SJCRH30 (cell line): ENCODE measurements around the gene KLK10. TPM values are rescaled to one million over a fixed set of nuclear protein-coding genes. Genes with fewer than 3 reads are reported as not detected.

ENCODE experiments used
- DNase-seq, 2 experiments: peaks; one replicate each; pipeline ENCODE4 v3.0.0-alpha.2; 2015 to 2020
- H3K27ac ChIP-seq: fragments of 250-450 bp; sonication (Bioruptor Pico); 2 replicates; pipeline ENCODE4 v1.5.1; 2020; ENCODE audit warnings: mild to moderate bottlenecking, moderate library complexity
- H3K27me3 ChIP-seq: fragments of 250-450 bp; sonication (Bioruptor Pico); 2 replicates; pipeline ENCODE4 v1.5.1; 2020; ENCODE audit warnings: mild to moderate bottlenecking, moderate library complexity
- H3K36me3 ChIP-seq: fragments of 250-450 bp; sonication (Bioruptor Pico); 2 replicates; pipeline ENCODE4 v1.5.1; 2020; ENCODE audit warnings: mild to moderate bottlenecking, moderate library complexity
- H3K4me1 ChIP-seq: fragments of 250-450 bp; sonication (Bioruptor Pico); 2 replicates; pipeline ENCODE4 v1.5.1; 2020; ENCODE audit warnings: mild to moderate bottlenecking, moderate library complexity
- H3K4me3 ChIP-seq: fragments of 250-450 bp; sonication (Bioruptor Pico); 2 replicates; pipeline ENCODE4 v1.5.1; 2020; ENCODE audit warnings: mild to moderate bottlenecking, moderate library complexity
- H3K9me3 ChIP-seq: fragments of 250-450 bp; sonication (Bioruptor Pico); replicated peaks from 2 replicates; pipeline ENCODE4 v1.5.1; 2020; ENCODE audit warnings: mild to moderate bottlenecking, moderate library complexity
- total RNA-seq: library from RNA; depleted of rRNA; stranded (reverse); fragments of >200 nt; shearing (Covaris generic); gene quantifications from 2 replicates; pipeline ENCODE4 v1.2.3, GENCODE V29; 2014; rRNA removed

KLK10 gene, protein sequence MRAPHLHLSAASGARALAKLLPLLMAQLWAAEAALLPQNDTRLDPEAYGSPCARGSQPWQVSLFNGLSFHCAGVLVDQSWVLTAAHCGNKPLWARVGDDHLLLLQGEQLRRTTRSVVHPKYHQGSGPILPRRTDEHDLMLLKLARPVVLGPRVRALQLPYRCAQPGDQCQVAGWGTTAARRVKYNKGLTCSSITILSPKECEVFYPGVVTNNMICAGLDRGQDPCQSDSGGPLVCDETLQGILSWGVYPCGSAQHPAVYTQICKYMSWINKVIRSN
- not detected in 2 replicates for total RNA-seq

DNA sequence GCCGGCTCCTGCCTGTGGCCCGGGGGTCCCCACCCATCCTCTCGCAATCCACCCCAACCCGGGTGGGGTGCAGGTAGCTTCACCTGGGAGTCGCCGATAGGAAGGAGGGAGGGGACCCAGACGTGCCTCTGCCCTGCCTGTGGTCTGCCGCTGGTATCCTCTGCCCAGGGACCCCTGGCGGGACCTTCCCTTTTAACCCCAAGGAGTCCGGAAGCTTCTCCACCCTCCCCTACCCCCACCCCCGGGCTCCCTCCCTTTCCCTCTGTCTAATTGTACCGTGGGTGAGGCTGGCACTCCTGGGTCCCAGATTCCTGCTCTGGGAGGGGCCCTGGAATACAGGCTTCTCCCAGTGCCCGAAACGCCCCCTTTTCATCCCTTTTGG, at the start of gene KLK10:
TSS of gene KLK10 (minus strand) at position 166 of the 382 bp plus-strand sequence. CDS start 579 bp downstream, outside the sequence.
- no peaks in the 10 kb centered on the region for H3K36me3 ChIP-seq
- H3K27me3 ChIP-seq = no peaks in the 10 kb centered on the region
- no peaks in the 10 kb centered on the region for H3K4me1 ChIP-seq
- no peak within 1 kb of the TSS for H3K4me3 ChIP-seq
- no peak within 1 kb of the TSS for H3K27ac ChIP-seq
- H3K9me3 ChIP-seq = no peaks in the 10 kb centered on the region
- no peak for DNase-seq

- Histone ChIP-seq H3K27me3 (no peaks in the 10 kb centered on the region; the same call in 1 of the 2 replicates), H3K4me3 (no peak overlapping the region), H3K27ac (no peak overlapping the region), H3K9me3 (no peaks in the 10 kb centered on the region), H3K36me3 (no peaks in the 10 kb centered on the region), H3K4me1 (no peaks in the 10 kb centered on the region)
- DNase-seq = no peak
These were observed 47.1 kb upstream of the KLK10 start for GRCh38 chr19:51066393-51067186.

GRCh38 chr19:51065221-51065960, 45.9 kb upstream of the KLK10 start:
- Histone ChIP-seq H3K27me3 (no peaks in the 10 kb centered on the region; the same call in 1 of the 2 replicates), H3K4me3 (no peak overlapping the region), H3K27ac (no peak overlapping the region), H3K9me3 (no peaks in the 10 kb centered on the region), H3K4me1 (no peaks in the 10 kb centered on the region), H3K36me3 (no peaks in the 10 kb centered on the region)
- no peak for DNase-seq

GRCh38 chr19:51064534-51065220, 45.2 kb upstream of the KLK10 start, which contains the start of gene KLK13:
TSS of gene KLK13 (minus strand) at chr19:51065092. CDS start at chr19:51065067, 25 bp downstream.
- no peaks in the 10 kb centered on the region for H3K9me3 ChIP-seq
- no peak within 1 kb of the TSS for H3K4me3 ChIP-seq

GRCh38 chr19:51063664-51064063, 44.2 kb upstream of the KLK10 start:
- Histone ChIP-seq H3K27me3 (no peaks in the 10 kb centered on the region; the same call in 1 of the 2 replicates), H3K27ac (no peak overlapping the region), H3K36me3 (no peaks in the 10 kb centered on the region), H3K4me3 (no peak overlapping the region), H3K9me3 (no peaks in the 10 kb centered on the region), H3K4me1 (no peaks in the 10 kb centered on the region)
- no peak for DNase-seq

More at GRCh38 chr19:51064534-51065220, 45.2 kb upstream of the KLK10 start, which contains the start of gene KLK13:
- H3K27ac ChIP-seq = no peak within 1 kb of the TSS
- H3K27me3 ChIP-seq = no peaks in the 10 kb centered on the region; the same call in 1 of the 2 replicates
- H3K4me1 ChIP-seq = no peaks in the 10 kb centered on the region
- no peak for DNase-seq
- no peaks in the 10 kb centered on the region for H3K36me3 ChIP-seq

DNA sequence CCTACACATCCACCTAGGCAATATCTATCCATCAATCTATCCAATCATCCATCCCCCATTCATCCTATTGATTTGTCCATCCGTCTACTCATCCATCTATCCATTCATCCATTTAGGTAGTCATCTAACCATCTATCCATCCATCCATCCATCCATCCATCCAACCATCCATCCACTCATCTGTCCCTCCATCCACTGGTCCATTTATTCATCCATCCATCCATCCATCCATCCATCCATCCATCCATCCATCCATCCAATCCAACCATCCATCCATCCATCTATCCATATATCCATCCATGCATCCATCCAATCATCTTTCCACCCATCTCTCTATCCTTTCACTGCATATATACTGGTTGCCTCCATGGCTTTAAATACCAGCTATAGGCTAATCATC, 41.5 kb upstream of the KLK10 start:
- H3K4me1 ChIP-seq = no peaks in the 10 kb centered on the region
- H3K36me3 ChIP-seq = no peaks in the 10 kb centered on the region
- no peaks in the 10 kb centered on the region for H3K9me3 ChIP-seq
- H3K27ac ChIP-seq = no peak overlapping the region
- no peak for DNase-seq
- no peak overlapping the region for H3K4me3 ChIP-seq
- H3K27me3 ChIP-seq = no peaks in the 10 kb centered on the region

DNA sequence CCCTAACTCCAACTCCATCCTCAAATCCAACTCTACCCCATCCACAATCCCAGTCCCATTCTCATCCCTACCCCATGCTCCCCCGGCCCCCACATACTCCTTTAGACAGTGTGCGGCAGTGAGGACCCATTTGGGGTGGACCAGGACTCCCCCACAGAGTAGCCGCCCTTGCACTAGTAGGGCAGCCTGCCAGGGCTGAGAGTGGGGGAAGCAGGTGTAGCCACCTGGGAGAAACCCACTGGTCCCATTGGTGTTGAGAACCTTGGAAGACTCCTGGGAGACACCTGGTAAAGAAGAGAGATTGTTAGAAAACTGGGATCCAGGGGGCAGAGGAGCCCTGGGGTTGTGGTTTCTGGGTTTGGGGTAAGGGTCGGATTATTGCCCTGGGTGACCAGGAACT, 40.8 kb upstream of the KLK10 start:
- H3K9me3 ChIP-seq = no peaks in the 10 kb centered on the region
- H3K36me3 ChIP-seq = no peaks in the 10 kb centered on the region
- H3K27ac ChIP-seq = no peak overlapping the region
- H3K27me3 ChIP-seq = no peaks in the 10 kb centered on the region
- H3K4me3 ChIP-seq = no peak overlapping the region
- DNase-seq = no peak
- no peaks in the 10 kb centered on the region for H3K4me1 ChIP-seq

- H3K36me3 ChIP-seq = no peaks in the 10 kb centered on the region
- no peaks in the 10 kb centered on the region for H3K9me3 ChIP-seq
- DNase-seq = peak in 1 of 2 experiments; percentile 6
- H3K4me3 ChIP-seq = no peak overlapping the region
- no peaks in the 10 kb centered on the region for H3K27me3 ChIP-seq
- no peaks in the 10 kb centered on the region for H3K4me1 ChIP-seq
- no peak overlapping the region for H3K27ac ChIP-seq
These were observed 40.2 kb upstream of the KLK10 start for GRCh38 chr19:51059715-51060114.

- H3K27me3 ChIP-seq = no peaks in the 10 kb centered on the region
- H3K4me3 ChIP-seq = no peak overlapping the region
- H3K9me3 ChIP-seq = no peaks in the 10 kb centered on the region
- H3K4me1 ChIP-seq = no peaks in the 10 kb centered on the region
- no peak for DNase-seq
- H3K27ac ChIP-seq = no peak overlapping the region
- no peaks in the 10 kb centered on the region for H3K36me3 ChIP-seq
These were observed 36.4 kb upstream of the KLK10 start for GRCh38 chr19:51055866-51056265.

GRCh38 chr19:51047031-51047335, 27.5 kb upstream of the KLK10 start:
- Histone ChIP-seq H3K4me3 (no peak overlapping the region), H3K27me3 (no peaks in the 10 kb centered on the region), H3K27ac (no peak overlapping the region), H3K36me3 (no peaks in the 10 kb centered on the region), H3K9me3 (no peaks in the 10 kb centered on the region), H3K4me1 (no peaks in the 10 kb centered on the region)
- no peak for DNase-seq

GRCh38 chr19:51044327-51044726, 24.8 kb upstream of the KLK10 start:
- H3K4me1 ChIP-seq = no peaks in the 10 kb centered on the region
- H3K4me3 ChIP-seq = no peak overlapping the region
- DNase-seq = no peak
- no peaks in the 10 kb centered on the region for H3K36me3 ChIP-seq
- no peak overlapping the region for H3K27ac ChIP-seq
- no peaks in the 10 kb centered on the region for H3K9me3 ChIP-seq
- H3K27me3 ChIP-seq = no peaks in the 10 kb centered on the region

DNA sequence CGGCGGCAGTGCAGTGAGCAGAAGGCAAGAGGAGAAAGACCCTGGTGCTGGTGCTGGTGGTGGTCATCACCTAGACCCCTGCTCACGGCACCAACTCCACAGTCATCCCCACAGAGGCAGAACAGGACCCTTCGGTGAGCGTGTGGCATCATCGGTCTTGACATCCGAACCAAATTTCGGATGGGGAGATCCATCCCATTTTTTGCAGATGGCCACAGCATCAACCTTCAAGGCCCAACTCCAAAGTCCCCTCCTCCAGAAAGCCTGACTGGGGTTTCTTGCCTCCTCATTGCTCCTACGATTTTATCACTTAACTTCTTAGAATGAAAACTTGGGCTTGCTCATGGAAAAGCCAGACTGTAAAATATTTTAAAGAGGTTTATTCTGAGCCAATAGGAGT, 24.0 kb upstream of the KLK10 start:
- H3K4me3 ChIP-seq = no peak overlapping the region
- no peaks in the 10 kb centered on the region for H3K9me3 ChIP-seq
- no peaks in the 10 kb centered on the region for H3K4me1 ChIP-seq
- no peaks in the 10 kb centered on the region for H3K27me3 ChIP-seq
- DNase-seq = no peak
- H3K36me3 ChIP-seq = no peaks in the 10 kb centered on the region
- no peak overlapping the region for H3K27ac ChIP-seq

GRCh38 chr19:51040151-51040550, 20.6 kb upstream of the KLK10 start:
- H3K36me3 ChIP-seq = no peaks in the 10 kb centered on the region
- no peak overlapping the region for H3K27ac ChIP-seq
- no peak overlapping the region for H3K4me3 ChIP-seq
- H3K4me1 ChIP-seq = no peaks in the 10 kb centered on the region
- no peaks in the 10 kb centered on the region for H3K27me3 ChIP-seq
- no peak for DNase-seq
- H3K9me3 ChIP-seq = no peaks in the 10 kb centered on the region

- no peaks in the 10 kb centered on the region for H3K27me3 ChIP-seq
- H3K4me1 ChIP-seq = no peaks in the 10 kb centered on the region
- no peak overlapping the region for H3K27ac ChIP-seq
- H3K36me3 ChIP-seq = no peaks in the 10 kb centered on the region
- H3K9me3 ChIP-seq = no peaks in the 10 kb centered on the region
- no peak for DNase-seq
- no peak overlapping the region for H3K4me3 ChIP-seq
These were observed 17.0 kb upstream of the KLK10 start for GRCh38 chr19:51036519-51036918.
